SK-MEL-5 (cell line): ENCODE measurements around the gene SEMA5A. TPM values are rescaled to one million over a fixed set of nuclear protein-coding genes. Genes with fewer than 3 reads are reported as not detected.
"Not testable (repeated sequence)": the region's sequence is repeated elsewhere in the genome, so short reads cannot be mapped to it uniquely, and the experiment has no call there.

Experiments
- DNase-seq: peaks from one replicate; pipeline ENCODE4 v3.0.0-alpha.2; 2016; ENCODE audit warnings: low read depth, low spot score
- in situ Hi-C: cut with HindIII; loops from 2 replicates; pipeline ENCODE4 v1.10.0; 2016; ENCODE audit warnings: low sequenced_read_pairs, high pct_unique_total_duplicates, low pct_unique_long_range_greater_than_20kb
- total RNA-seq: library from RNA; depleted of rRNA; stranded (reverse); fragments of >200 nt; shearing (Covaris generic); gene quantifications from 2 replicates; pipeline ENCODE4 v1.2.3, GENCODE V29; 2014

Gene SEMA5A
- total RNA-seq, 1 experiment from 2014 or later: 38.1 TPM

DNA sequence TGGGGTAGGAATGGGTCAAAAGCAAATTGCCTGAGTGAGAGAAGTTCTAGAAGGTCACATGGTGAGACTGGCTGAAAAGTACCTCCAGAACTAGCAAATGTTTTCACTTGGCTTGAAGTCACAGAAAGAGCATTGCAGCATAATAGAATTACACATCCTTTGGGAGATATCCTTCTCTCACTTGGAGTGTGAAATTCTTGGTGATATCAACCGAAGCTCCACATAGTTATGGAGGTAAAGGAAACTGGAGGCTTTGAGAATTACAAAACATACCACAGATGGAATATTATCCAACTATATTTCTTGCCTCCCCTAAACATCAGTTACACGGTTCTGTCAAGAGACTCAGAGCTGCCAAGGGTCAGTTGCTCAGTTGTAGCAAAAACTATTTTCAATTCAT, 182.4 kb downstream of the SEMA5A start:
- in situ Hi-C loops: no loop called here
- DNase-seq: no peak

- in situ Hi-C loops: no loop called here
- DNase-seq: no peak
These were observed 182.8 kb downstream of the SEMA5A start for GRCh38 chr5:9363026-9363425.

DNA sequence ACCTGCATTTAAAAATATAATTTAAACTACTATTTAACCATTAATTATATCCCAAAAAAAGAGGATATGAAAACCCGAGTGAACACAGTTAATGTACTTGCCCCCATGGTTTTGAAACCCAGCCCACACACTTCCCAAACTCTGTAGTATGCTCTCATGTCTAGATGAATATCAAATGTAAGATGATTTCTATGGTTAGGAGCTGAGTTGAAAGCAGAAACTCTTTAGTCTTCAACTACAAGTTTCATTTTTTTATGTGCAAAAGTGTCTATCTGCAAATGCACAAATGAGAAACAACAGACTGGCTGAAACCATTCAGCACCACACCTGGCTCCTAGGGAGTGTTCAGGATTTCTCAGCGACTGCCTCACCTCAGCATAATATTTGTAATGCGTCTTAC, 183.3 kb downstream of the SEMA5A start:
- in situ Hi-C loops: no loop called here
- DNase-seq: no peak

DNA sequence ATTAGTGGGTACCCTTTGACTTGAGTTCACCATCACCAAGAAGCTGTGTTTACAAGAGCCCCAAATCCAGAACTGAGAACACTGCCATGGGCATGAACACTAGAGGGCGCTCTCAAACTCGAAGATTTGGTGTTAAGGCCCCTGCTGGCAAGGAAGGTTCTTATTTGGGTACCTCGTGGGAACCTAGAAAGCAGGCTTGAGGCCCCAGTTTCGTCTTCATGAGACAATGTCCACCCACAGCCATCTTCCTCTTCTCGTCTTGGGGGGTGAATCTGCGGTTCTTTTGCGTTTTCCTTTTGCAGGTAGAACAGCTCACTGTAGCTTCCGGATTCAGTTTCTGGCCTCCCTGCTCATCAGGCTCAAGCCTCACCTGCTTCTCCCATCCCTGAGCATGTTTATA, 184.0 kb downstream of the SEMA5A start:
- peak; percentile 94 for DNase-seq
- in situ Hi-C loops: no loop called here

- in situ Hi-C loops: no loop called here
- no peak for DNase-seq
These were observed 186.8 kb downstream of the SEMA5A start for GRCh38 chr5:9358961-9359685.

GRCh38 chr5:9356351-9356825, 189.5 kb downstream of the SEMA5A start:
- in situ Hi-C loops: no loop called here
- peak; percentile 87 for DNase-seq

DNA sequence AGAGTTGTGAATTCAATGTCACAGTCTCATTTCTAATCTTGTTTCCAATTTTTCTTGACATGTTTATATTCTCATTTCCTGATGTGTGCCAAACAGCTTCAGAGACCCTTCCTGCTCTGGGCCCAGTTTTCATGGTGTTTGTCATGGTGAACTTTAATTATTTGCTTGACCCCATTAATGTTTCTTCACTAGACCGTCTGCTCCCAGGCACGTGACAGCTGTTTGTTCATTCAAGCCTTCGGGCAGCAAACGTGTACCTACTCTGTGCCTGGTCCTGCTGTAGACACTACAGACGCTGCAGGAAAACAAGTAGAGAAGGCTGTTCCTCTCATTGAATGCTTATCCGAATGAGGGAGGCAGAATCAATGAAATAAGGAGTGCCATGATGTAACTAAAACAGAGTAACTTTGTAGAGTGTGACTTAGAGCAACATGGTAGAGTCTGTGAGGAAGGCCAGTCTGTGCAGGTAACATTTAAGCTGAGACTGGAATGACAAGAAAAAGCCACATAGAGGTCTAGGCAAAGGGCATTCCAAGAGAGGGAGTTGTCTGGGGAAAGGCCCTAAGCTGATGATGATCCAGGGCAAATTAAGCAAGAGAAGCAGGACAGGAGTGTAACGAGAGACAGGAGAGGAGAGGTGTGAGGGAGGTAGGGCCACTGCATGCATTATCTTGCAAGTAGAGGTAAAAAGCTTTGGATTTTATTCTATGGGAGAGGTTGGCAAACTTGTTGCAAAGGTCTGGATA, 191.4 kb downstream of the SEMA5A start:
- in situ Hi-C loops: no loop called here
- no peak for DNase-seq

GRCh38 chr5:9353048-9353447, 192.8 kb downstream of the SEMA5A start:
- in situ Hi-C loops, DNase-seq: not testable (repeated sequence)

DNA sequence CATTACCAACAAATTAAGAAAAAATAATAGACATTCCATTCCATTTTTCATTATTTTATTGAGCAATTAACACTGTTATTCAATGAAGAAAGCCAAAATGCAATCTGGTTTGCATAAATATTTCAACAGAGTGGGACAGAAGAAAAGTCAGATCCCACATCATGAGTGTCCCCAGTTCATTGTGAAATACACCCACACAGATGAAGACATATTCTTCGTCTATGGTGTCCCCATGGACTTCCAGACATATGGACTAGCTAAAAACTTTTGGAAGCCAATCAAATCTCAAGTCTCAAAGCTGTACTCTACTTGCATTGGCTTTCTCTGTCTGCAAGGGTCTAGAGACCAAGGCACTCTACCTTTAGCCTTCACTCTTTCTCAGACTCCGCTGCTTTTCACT, 194.3 kb downstream of the SEMA5A start:
- in situ Hi-C loops: no loop called here
- DNase-seq: no peak

DNA sequence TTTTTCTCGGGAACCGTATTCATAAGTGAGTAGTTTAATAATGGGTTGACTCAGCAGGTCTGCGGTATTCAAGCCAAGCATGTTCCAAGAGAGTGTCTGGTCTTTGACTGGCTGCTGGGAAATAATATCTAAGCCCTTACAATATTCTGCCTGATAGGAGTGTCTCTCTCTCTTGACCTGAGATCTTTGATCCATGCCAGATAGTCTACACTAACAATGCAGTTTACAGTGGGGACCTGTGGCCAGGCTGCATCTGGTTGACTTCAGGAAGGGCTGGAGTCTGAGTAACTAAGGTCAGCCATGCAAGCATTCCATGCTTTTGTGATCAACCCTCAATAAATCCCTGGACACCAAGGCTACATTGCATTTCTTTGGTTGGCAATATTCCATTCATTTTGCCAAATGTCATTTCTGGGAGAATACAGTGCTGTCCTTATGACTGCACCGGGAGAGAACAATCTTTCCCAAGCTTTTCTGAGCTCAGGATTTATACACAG, 195.5 kb downstream of the SEMA5A start:
- in situ Hi-C loops: no loop called here
- no peak for DNase-seq

DNA sequence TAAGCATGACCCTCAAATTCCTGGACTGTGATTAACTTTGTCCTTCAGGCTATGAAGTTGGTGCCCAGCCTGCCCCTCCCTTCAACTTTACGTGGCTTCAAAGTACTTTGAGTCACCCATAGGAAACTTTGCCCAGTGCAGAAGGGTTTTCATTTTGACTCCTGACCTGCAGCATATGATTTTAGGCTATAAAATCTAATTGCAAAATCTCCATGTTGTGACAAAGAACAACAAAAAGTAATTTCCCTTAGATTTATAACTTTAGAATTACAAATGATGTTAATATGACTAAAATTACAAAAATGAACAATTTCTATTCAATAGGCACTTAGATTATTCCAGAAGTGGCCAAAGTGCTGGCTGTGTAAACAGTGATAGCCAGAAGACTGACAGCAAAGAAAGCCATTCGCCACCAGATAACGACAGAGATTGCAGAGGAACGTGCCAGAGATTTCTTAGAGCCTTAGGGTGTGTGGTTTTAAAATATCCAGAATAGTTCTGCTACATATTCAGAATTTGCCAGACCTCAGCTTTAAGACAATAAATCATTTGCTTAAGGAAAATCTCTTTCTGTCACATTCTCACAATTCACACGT, 197.4 kb downstream of the SEMA5A start:
- no peak for DNase-seq
- in situ Hi-C loops: no loop called here

DNA sequence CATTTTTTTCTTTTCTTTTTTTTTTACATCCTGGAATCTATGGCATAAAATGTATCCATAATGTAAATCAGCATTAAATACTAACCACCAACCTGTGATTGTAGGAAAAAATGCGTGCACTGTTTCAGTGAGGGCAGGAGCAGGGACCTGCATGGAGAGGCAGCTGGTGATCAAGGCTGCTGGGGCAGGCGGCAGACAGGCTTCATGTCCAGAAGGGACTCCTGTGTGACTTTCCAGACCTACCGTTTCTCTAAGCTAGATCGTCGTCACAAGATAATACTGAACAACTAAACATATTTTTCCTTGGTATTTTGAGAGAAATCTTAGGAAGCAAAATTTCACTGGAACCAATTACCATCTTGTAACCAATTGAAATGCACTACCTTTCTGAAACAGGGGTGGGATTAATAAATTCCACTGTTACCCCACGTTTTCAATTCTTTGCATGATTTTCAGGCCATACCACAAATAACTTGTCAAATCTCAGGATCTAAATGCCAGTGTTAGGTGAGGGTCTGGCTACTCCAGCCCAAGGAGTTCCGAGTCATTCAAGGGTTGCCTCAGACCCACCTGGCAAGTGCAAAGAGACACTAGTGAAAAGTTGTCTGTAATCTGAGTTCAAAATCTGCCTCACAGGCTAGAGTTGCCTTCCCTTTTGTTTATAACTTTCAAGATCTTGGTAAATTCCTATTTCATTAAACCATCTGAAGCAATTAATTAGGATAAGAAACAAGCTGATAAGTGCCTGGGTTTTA, 198.2 kb downstream of the SEMA5A start:
- in situ Hi-C loops: no loop called here
- no peak for DNase-seq

DNA sequence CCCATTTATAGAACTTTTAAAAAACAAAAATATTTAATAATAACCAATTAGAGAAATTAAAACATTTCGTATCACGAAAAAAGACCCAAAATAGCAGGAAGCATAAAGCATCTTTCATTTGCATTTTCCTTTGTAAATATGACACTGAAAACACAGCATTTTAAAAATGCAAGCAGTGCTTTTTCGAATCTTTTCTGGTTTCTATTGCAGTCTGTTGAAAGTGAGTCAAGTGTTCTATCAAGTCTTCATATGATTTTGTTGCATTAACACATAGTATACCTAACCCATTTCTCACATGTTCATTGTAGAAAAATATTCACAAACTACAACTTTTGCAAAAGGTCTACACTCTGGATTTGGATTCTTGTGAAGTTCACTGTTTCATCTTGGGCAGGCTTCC, 198.8 kb downstream of the SEMA5A start:
- DNase-seq: no peak
- in situ Hi-C loops: no loop called here

GRCh38 chr5:9344751-9345240, 201.1 kb downstream of the SEMA5A start:
- no peak for DNase-seq
- in situ Hi-C loops: no loop called here

GRCh38 chr5:9343146-9343850, 202.6 kb downstream of the SEMA5A start:
- in situ Hi-C loops: no loop called here
- no peak for DNase-seq

GRCh38 chr5:9342161-9342787, 203.6 kb downstream of the SEMA5A start:
- DNase-seq: no peak
- in situ Hi-C loops: no loop called here

GRCh38 chr5:9340085-9340484, 205.8 kb downstream of the SEMA5A start:
- DNase-seq: no peak
- in situ Hi-C loops: no loop called here
